Brain microvascular endothelial cell (primary cell): Measurements from ENCODE around the gene BOK.
A peak's percentile ranks its signal among the peaks of the same experiment; 100 is the strongest.
"Not testable (repeated sequence)": the region's sequence is repeated elsewhere in the genome, so short reads cannot be mapped to it uniquely, and the experiment has no call there.

Source experiments
- DNase-seq: peaks from one replicate; pipeline ENCODE4 v3.0.0-alpha.2; 2020
- H3K27ac ChIP-seq: fragments of 250-450 bp; sonication (Bioruptor Pico); 2 replicates; pipeline ENCODE4 v1.5.1; 2020; ENCODE audit warnings: mild to moderate bottlenecking, moderate library complexity
- H3K27me3 ChIP-seq: fragments of 250-450 bp; sonication (Bioruptor Pico); replicated peaks from 2 replicates; pipeline ENCODE4 v1.5.1; 2020; ENCODE audit warnings: mild to moderate bottlenecking
- H3K36me3 ChIP-seq: fragments of 250-450 bp; sonication (Bioruptor Pico); replicated peaks from 2 replicates; pipeline ENCODE4 v1.5.1; 2020; ENCODE audit warnings: mild to moderate bottlenecking
- H3K4me3 ChIP-seq: 2 replicates; pipeline ENCODE4 v1.5.1; 2011; ENCODE audit warnings: low read depth, mild to moderate bottlenecking, control low read depth, low read length, moderate library complexity
- CTCF ChIP-seq: IDR thresholded peaks from 2 replicates; pipeline ENCODE4 v1.5.1; 2011; ENCODE audit warnings: low read depth, mild to moderate bottlenecking, moderate library complexity, low read length, control low read depth, inconsistent platforms; ENCODE audit errors: missing control alignments
- in situ Hi-C: cut with HindIII; loops from 2 replicates; pipeline ENCODE4 v1.10.0; 2017; ENCODE audit warnings: low sequenced_read_pairs, low pct_ligation_motif_present

BOK gene

GRCh38 chr2:241586564-241587264 is 28.2 kb downstream of the BOK start:
- Histone ChIP-seq H3K4me3 (no peak overlapping the region), H3K27me3 (no peaks in the 10 kb centered on the region), H3K27ac (no peak overlapping the region), H3K36me3 (peaks cover 24% of the 10 kb centered on the region)
- DNase-seq, result no peak
- no peak for TF ChIP-seq CTCF
- in situ Hi-C loops, result no loop called here

GRCh38 chr2:241589863-241590262 is 31.3 kb downstream of the BOK start:
- in situ Hi-C loops, DNase-seq, H3K27me3 ChIP-seq, H3K4me3 ChIP-seq, H3K27ac ChIP-seq: not testable (repeated sequence)
- peaks cover 11% of the 10 kb centered on the region for H3K36me3 ChIP-seq

DNA sequence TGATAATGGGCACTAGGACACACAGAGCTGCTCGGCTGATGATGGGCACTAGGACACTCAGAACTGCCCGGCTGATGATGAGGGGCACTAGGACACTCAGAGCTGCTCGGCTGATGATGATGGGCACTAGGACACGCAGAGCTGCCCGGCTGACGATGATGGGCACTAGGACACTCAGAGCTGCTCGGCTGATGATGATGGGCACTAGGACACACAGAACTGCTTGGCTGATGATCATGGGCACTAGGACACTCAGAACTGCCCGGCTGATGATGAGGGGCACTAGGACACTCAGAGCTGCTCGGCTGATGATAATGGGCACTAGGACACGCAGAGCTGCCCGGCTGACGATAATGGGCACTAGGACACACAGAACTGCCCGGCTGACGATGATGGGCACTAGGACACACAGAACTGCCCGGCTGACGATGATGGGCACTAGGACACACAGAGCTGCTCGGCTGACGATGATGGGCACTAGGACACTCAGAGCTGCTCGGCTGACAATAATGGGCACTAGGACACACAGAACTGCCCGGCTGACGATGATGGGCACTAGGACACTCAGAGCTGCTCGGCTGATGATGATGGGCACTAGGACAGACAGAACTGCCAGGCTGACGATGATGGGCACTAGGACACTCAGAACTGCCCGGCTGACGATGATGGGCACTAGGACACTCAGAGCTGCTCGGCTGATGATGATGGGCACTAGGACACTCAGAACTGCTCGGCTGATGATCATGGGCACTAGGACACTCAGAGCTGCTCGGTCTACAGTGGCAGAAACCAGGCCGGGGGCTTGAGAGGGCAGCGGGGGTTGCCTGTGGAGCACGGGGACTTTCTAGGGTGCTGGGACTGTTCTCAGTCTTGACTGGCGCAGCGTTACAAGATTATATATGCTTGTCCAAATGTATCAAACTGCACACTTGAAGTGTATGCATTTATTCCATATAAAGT is 32.2 kb downstream of the BOK start:
- in situ Hi-C loops, H3K4me3 ChIP-seq: not testable (repeated sequence)
- peaks cover 11% of the 10 kb centered on the region for H3K36me3 ChIP-seq

GRCh38 chr2:241592126-241592845 is 33.7 kb downstream of the BOK start:
- Histone ChIP-seq H3K27me3 (no peaks in the 10 kb centered on the region), H3K36me3 (peaks cover 8% of the 10 kb centered on the region), H3K4me3 (no peak overlapping the region), H3K27ac (no peak overlapping the region)
- no peak for TF ChIP-seq CTCF
- in situ Hi-C loops, result no loop called here
- no peak for DNase-seq

More for the DNA sequence above, 32.2 kb downstream of the BOK start:
- not testable (repeated sequence) for DNase-seq, H3K27me3 ChIP-seq, H3K27ac ChIP-seq

DNA sequence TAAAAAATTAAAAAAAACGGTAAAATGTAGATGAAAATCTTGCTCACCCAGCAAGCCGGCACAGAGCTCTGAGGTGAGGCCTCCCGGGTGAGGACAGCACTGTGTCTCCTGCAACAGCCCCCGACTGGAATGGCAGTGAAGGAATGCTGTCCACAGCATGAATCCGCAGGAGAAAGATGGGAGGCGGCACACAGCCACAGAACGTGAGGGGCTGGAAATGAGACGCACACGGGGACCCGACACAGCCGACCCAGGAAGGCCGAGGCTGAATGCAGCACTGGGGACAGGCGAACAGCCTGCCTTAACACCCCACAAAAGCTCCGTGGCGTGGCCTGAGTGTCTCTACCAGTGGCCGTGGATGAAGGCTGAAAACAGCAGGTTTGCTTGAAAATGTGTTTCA is 34.7 kb downstream of the BOK start:
- in situ Hi-C loops, result no loop called here
- Histone ChIP-seq H3K36me3 (peaks cover 5% of the 10 kb centered on the region), H3K27ac (no peak overlapping the region), H3K27me3 (no peaks in the 10 kb centered on the region), H3K4me3 (no peak overlapping the region)
- DNase-seq, result no peak
- TF ChIP-seq CTCF, result no peak

DNA sequence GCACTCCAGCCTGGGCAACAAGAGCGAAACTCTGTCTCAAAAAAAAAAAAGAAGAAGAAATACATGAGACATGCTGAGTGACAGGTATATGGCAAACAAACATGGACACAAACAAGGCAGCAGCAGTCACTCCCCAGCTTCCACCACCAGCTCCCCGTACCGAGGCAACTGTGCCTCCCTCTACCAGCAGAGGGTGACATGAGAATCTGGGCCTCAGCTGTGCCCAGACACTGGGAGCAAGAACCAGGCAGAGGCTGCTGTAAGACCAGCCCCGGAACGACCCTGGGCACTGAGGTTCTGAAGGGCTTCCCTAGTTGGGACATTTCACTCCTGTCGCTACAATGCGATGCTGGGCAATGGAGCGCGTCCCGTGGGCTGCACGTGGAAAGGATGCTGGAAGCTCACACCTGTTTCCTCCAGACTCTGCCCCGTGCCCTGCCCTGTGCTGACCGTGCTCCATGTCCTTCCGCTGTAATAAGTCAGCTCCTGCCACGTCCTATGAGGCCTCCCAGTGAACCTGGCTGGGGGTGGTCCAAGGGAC is 37.1 kb downstream of the BOK start:
- TF ChIP-seq CTCF, result peak; percentile 68
- Histone ChIP-seq H3K4me3 (no peak overlapping the region), H3K27ac (no peak overlapping the region), H3K36me3 (peaks cover 7% of the 10 kb centered on the region), H3K27me3 (no peaks in the 10 kb centered on the region)
- in situ Hi-C loops, result no loop called here
- no peak for DNase-seq
